Neuron (in vitro differentiated cells): ENCODE data around the gene CPA5.

ENCODE experiments used
- H2AFZ ChIP-seq: one replicate; pipeline ENCODE4 v1.6.1; 2013; ENCODE audit warnings: low read depth, mild to moderate bottlenecking, inconsistent platforms, low read length, moderate library complexity
- H3K27me3 ChIP-seq: one replicate; pipeline ENCODE4 v1.6.1; 2013; ENCODE audit warnings: low read length; ENCODE audit not compliant: insufficient read depth
- H3K36me3 ChIP-seq: one replicate; pipeline ENCODE4 v1.6.1; 2013; ENCODE audit warnings: low read length; ENCODE audit not compliant: insufficient read depth
- H3K4me1 ChIP-seq: one replicate; pipeline ENCODE4 v1.6.1; 2013; ENCODE audit warnings: low read length; ENCODE audit not compliant: insufficient read depth
- H3K4me3 ChIP-seq: 2 replicates; pipeline ENCODE4 v1.5.1; 2013; ENCODE audit warnings: mild to moderate bottlenecking, low read length, moderate library complexity
- H3K9me3 ChIP-seq: one replicate; pipeline ENCODE4 v1.6.1; 2013; ENCODE audit warnings: low read length

CPA5 gene, protein sequence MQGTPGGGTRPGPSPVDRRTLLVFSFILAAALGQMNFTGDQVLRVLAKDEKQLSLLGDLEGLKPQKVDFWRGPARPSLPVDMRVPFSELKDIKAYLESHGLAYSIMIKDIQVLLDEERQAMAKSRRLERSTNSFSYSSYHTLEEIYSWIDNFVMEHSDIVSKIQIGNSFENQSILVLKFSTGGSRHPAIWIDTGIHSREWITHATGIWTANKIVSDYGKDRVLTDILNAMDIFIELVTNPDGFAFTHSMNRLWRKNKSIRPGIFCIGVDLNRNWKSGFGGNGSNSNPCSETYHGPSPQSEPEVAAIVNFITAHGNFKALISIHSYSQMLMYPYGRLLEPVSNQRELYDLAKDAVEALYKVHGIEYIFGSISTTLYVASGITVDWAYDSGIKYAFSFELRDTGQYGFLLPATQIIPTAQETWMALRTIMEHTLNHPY

DNA sequence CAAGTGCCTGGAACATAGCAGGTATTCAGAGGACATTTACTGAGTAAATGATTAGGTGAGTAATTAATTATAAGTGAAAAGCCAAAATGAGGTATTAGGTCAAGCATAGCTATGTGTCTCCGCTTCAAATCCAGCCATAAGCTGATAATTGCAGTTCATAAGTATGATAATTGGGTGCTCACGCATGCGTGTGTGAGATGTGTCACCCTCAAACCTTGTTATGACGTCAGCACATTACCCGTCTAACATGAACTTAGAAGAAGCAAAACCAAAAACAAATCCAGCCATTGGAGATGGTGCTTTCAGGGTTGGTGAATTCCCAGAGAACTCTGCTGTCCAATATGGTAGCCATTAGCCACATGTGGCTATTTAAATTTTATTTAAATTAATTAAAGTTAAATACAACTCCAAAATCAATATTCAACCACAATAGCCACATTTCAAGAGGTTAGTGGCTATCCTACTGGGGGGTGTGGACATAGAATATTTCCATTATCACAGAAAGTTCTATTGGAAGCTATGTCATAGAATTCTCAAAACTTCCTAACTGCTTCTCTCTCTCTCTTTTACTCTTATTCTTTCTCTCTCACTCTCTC, at the start of gene CPA5:
Gene CPA5, plus strand, starts transcription at position 546 of the 596 bp plus-strand sequence. CDS start 1,670 bp downstream, outside the sequence.
- no peaks in the 10 kb centered on the region for H3K36me3 ChIP-seq
- H3K4me1 ChIP-seq, result peaks cover 29% of the 10 kb centered on the region
- H3K27me3 ChIP-seq, result no peaks in the 10 kb centered on the region
- no peaks in the 10 kb centered on the region for H3K9me3 ChIP-seq
- peak within 1 kb of the TSS; percentile 12 for H2AFZ ChIP-seq
- H3K4me3 ChIP-seq, result peak within 1 kb of the TSS; percentile 31

DNA sequence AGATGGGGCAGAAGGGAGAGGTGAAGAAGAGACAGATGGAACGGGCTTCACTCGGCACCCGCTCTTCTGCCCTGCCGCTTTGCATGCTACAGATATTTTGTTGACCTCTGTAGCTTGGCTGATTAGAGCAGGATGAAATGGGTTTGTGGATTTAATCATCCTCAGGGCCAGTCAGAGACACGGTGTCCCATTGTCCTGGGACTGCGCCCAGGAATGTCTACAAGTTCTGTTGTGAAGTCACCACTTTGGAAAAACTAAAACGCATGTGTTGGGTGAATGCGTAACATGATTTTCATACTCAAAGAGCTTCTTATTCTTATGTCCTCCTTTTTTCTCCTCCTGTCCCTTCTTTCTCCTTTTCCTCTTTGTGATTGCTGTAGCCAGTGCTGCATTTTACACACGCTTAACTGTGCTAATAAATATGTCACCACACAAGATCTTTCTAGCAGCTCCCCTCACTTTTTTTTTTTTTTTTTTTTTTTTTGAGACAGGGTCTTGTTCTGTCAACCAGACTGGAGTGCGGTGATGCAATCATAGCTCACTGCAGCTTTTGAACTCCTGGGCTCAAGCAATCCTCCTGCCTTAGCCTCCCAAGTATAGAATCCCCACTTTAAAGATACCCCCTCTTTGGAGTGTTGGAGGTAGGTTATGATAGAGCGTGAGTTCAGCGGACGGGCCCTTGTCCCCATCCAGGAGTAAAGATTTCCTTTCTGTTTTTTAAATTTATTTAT, 48.2 kb upstream of the CPA5 start:
- H3K9me3 ChIP-seq, result peaks cover 1% of the 10 kb centered on the region
- H3K27me3 ChIP-seq, result no peaks in the 10 kb centered on the region
- no peak overlapping the region for H3K4me3 ChIP-seq
- H3K4me1 ChIP-seq, result peaks cover 21% of the 10 kb centered on the region
- no peak overlapping the region for H2AFZ ChIP-seq
- no peaks in the 10 kb centered on the region for H3K36me3 ChIP-seq

DNA sequence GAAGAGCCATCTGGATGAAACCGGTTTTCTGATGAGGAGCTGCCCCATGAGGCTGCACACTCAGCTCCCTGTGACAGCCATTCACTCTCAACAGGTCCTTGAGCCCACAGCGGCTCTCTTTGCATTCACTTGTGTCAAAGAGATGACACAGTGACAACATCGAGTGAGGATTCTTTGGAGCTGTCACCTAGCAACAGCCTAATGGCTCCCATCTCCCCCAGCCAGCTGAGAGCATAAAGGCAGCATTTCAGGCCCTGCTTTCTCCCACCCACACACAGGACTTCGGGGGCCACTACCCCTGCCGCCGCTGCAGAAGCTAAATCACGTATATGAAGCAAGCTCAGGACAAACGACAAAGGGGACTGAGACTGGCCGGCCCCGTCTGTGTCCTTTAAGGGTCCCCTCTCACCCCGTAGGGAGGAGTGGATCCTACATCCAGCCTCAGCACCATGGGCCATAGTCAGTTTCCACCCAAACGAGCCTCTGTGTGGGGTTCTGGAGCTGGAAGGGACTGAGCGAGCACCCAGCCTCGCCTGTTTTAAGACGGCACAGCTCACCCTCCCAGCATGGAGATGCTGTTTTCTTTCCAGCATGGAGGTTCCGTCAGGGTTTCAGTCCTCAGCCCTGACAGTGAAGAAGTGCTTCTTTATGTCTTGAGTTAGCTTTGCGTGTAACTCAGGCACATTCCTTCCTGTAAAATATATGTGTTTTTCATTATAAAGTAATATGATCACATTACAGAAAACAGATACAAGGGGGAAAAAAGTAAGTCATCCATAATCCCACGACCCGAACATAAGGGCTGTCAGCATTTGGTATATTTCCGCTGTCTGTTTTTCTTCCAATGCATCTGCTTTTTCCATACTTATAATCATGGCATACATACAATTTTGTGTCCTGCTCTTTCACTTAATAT, 46.7 kb upstream of the CPA5 start:
- Histone ChIP-seq H2AFZ (peak overlapping the region; percentile 40), H3K36me3 (no peaks in the 10 kb centered on the region), H3K27me3 (no peaks in the 10 kb centered on the region), H3K9me3 (peaks cover 2% of the 10 kb centered on the region), H3K4me3 (no peak overlapping the region), H3K4me1 (peaks cover 20% of the 10 kb centered on the region)

DNA sequence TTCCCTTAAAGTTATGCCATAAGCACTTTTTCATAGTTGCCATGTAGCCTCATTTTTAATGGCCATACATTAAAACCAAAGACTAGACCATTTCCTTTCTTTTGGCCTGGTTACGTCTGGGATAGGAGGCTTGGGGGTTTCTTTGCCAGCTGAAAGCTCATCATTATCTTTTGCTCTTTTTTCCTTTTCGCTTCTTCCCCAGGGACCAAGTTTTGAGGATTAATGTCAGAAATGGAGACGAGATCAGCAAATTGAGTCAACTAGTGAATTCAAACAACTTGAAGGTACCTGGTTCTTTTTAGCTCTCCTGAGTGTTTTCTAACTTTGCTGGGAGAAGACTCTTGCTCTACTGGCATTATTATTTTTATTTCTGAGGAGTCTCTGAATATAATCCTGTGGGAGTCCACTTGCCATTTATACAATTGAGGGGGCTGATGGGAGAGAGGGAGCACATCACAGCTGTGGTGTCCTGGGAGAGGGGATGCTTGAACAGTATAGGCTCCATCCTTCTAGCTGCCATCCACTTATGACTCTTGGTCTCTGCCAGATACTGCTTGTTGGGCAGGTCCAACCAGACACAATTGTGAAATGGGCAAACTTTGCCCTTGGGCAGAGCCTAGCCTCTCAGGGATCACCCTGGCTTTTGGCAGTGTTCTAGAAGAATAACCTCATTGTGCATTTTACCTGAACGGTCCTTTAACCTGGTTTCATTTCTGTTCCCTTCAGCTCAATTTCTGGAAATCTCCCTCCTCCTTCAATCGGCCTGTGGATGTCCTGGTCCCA, 45.9 kb upstream of the CPA5 start:
- Histone ChIP-seq H3K4me1 (peaks cover 18% of the 10 kb centered on the region), H3K9me3 (peaks cover 2% of the 10 kb centered on the region), H3K36me3 (no peaks in the 10 kb centered on the region), H3K27me3 (no peaks in the 10 kb centered on the region), H3K4me3 (no peak overlapping the region), H2AFZ (no peak overlapping the region)

DNA sequence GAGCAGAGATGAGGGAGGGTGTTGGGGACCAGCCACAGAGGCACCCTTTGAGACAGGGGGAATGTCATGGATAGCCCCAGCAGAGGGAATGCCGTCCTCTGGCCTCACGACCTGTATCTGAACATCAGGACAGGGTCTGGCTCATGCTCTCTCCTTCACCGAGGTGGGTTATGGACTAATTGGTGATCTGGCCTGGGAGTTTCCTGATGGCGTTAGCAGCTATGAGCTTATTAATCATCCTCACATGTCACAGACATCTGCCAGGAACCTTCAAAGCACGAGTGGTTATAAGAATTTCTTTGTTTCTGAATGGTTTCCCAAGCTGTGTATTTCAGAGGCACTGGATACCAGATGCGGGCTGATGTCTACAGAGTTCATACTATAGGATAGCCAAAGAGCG, 44.8 kb upstream of the CPA5 start:
- no peaks in the 10 kb centered on the region for H3K27me3 ChIP-seq
- peaks cover 2% of the 10 kb centered on the region for H3K9me3 ChIP-seq
- H3K4me3 ChIP-seq, result no peak overlapping the region
- no peak overlapping the region for H2AFZ ChIP-seq
- peaks cover 18% of the 10 kb centered on the region for H3K4me1 ChIP-seq
- no peaks in the 10 kb centered on the region for H3K36me3 ChIP-seq

DNA sequence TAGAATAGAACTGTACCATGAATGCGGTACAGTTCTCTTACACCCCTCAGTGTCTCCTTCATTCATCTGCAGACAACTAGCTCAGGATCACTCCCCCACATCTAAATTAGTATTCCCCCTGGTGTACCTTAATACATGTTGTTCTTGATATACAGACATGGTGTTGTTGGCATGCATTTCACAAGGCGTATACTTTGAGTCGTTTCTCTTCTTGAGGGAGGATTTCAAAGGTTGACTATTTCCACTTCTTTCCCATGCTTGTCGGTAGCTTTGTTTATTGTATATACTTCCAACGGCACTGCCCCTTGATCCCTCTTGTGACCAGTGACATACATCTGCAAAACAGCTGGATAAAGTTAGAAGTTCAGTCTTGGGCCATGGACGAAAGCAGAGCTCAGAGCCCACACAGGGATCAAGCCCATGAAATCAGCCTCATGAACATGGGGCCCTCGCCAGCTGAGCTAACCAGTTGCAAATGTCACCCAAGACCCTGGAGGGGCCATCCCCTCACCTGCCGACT, 43.1 kb upstream of the CPA5 start:
- Histone ChIP-seq H3K36me3 (no peaks in the 10 kb centered on the region), H3K4me1 (peaks cover 18% of the 10 kb centered on the region)

DNA sequence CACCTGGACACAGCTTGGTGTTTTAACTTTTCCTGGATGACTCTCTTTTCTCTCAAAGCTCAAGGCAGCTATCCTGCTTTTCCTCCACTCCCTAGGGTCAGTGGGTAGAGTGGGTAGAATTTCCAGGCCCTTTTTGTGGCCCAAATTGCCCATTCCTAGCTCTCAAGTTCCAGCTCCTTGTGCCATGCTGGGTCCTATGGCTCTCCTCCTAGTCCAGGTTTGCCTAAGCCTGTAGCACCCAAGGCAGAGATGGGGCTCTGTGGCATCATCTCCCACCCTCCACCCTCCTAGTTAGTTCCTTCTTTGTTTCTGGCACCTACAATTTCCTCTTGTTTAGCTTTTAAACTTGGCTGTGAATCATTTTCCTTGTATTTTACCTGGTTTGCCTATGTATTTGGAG, 42.0 kb upstream of the CPA5 start:
- H3K9me3 ChIP-seq, result peaks cover 2% of the 10 kb centered on the region
- H3K4me3 ChIP-seq, result no peak overlapping the region
- H3K36me3 ChIP-seq, result no peaks in the 10 kb centered on the region
- peaks cover 12% of the 10 kb centered on the region for H3K4me1 ChIP-seq
- H2AFZ ChIP-seq, result no peak overlapping the region
- H3K27me3 ChIP-seq, result no peaks in the 10 kb centered on the region

More for the DNA sequence above, 43.1 kb upstream of the CPA5 start:
- H3K9me3 ChIP-seq, result peaks cover 2% of the 10 kb centered on the region
- H2AFZ ChIP-seq, result no peak overlapping the region
- no peaks in the 10 kb centered on the region for H3K27me3 ChIP-seq
- H3K4me3 ChIP-seq, result no peak overlapping the region

DNA sequence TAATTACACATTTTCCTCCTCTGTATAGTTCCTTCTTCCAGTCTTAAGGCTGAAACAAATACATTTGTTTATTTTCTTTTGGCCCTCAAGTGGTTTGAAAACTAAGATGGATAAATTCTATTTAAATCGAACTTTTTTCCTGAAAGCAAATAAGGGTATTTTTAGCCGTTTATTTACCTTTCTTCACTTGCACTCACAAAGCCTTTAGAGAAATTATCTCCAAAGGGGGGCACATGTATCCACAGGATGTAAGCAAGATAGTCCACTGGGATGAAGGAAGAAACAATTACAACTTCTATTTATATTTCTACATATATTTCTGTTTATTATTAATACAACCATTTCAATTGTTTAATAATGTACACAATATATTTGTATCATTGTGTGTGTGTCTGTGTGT, 41.5 kb upstream of the CPA5 start:
- Histone ChIP-seq H3K4me1 (peaks cover 7% of the 10 kb centered on the region), H3K4me3 (no peak overlapping the region), H3K27me3 (no peaks in the 10 kb centered on the region), H2AFZ (no peak overlapping the region), H3K36me3 (no peaks in the 10 kb centered on the region), H3K9me3 (peaks cover 2% of the 10 kb centered on the region)

DNA sequence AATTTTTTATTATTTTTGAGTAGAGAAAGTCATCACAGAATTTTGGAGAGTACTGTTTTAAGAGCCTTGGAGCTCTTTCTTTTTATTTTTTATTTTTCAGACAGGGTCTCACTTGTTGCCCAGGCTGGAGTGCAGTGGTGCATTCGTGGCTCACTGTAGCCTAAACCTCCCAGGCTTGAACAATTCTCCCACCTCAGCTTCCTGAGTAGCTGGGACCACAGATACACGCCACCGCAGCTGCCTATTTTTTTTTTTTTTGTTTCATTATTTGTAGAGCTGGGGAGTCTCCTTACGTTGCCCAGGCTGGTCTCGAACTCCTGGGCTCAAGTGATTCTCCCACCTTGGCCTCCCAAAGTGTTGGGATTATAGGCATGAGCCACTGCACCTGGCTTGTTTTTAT, 41.1 kb upstream of the CPA5 start:
- H3K27me3 ChIP-seq, result no peaks in the 10 kb centered on the region
- peaks cover 2% of the 10 kb centered on the region for H3K9me3 ChIP-seq
- H3K36me3 ChIP-seq, result no peaks in the 10 kb centered on the region
- no peak overlapping the region for H2AFZ ChIP-seq
- peaks cover 3% of the 10 kb centered on the region for H3K4me1 ChIP-seq
- H3K4me3 ChIP-seq, result no peak overlapping the region

DNA sequence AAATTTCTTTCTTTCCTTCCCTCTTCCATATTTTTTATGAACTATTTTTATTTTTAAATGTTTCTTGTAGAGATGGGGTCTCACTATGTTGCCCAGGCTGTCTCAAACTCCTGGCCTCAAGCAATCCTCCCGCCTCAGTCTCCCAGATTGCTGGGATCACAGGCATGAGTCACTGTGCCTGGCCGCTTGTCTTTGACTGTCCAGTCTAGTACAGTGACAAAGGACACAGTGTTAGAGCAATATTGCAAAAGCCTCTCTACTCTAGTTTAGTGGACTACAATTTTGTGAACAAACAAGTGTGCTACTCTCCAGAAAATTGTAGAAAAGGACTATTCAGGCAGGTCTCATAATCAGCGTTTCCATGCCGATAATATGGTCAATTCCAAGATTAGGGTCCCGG, 40.6 kb upstream of the CPA5 start:
- Histone ChIP-seq H3K36me3 (no peaks in the 10 kb centered on the region), H3K27me3 (no peaks in the 10 kb centered on the region), H3K4me3 (no peak overlapping the region)

DNA sequence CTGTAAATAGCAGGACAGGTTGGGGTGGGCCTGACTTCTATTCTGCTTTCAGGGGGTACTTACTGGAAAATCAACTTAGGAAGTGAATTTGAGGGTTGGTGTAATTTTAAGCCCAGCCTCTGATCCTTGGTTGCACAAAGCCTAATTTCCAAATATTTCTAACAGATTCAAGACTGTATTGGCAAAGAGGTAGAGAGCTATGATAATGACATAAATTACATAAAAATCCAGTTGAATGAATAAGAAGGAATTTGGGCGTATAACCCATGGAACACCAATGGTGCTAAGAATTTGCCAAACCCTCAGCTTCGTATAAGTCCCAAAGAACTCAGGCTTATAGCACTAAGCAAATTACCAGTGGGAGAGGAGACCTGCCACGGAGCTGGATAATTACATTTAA, 39.7 kb upstream of the CPA5 start:
- H2AFZ ChIP-seq, result no peak overlapping the region
- no peaks in the 10 kb centered on the region for H3K4me1 ChIP-seq
- peaks cover 2% of the 10 kb centered on the region for H3K9me3 ChIP-seq
- no peaks in the 10 kb centered on the region for H3K36me3 ChIP-seq
- H3K4me3 ChIP-seq, result no peak overlapping the region
- H3K27me3 ChIP-seq, result no peaks in the 10 kb centered on the region

More for the DNA sequence above, 40.6 kb upstream of the CPA5 start:
- Histone ChIP-seq H3K9me3 (peaks cover 2% of the 10 kb centered on the region), H3K4me1 (no peaks in the 10 kb centered on the region), H2AFZ (no peak overlapping the region)
